Mesodermal cell (in vitro differentiated cells): ENCODE measurements around the gene FITM1.

Experiments used
- H3K27ac ChIP-seq: 2 replicates; pipeline ENCODE4 v1.7.0; 2013; ENCODE audit warnings: mild to moderate bottlenecking, low read depth, low read length, moderate library complexity; ENCODE audit not compliant: severe bottlenecking
- H3K36me3 ChIP-seq: 2 replicates; pipeline ENCODE4 v1.7.1; 2013; ENCODE audit warnings: mild to moderate bottlenecking, low read length, moderate library complexity; ENCODE audit not compliant: control insufficient read depth, insufficient read depth
- H3K4me1 ChIP-seq: one replicate; pipeline ENCODE4 v1.7.1; 2013; ENCODE audit warnings: mild to moderate bottlenecking, low read length; ENCODE audit not compliant: insufficient read depth, control insufficient read depth, poor library complexity, severe bottlenecking
- H3K4me3 ChIP-seq: 2 replicates; pipeline ENCODE4 v1.7.0; 2013; ENCODE audit warnings: low read length, control low read depth, mild to moderate bottlenecking; ENCODE audit not compliant: insufficient read depth, poor library complexity, severe bottlenecking; ENCODE audit errors: extremely low read depth
- H3K9me3 ChIP-seq: 2 replicates; pipeline ENCODE4 v1.7.1; 2013; ENCODE audit warnings: mild to moderate bottlenecking, low read length, moderate library complexity; ENCODE audit not compliant: control insufficient read depth
- WGBS, 2 experiments: methylation state at CpG; one replicate each; pipeline ENCODE4 v1.1.5; 2013; ENCODE audit warnings: missing lambda C conversion rate in 2 of 2; ENCODE audit not compliant: insufficient coverage in 2 of 2; 5-methylcytosine and 5-hydroxymethylcytosine counted together

The FITM1 gene

GRCh38 chr14:24179961-24180796, 49.7 kb downstream of the FITM1 start:
- Histone ChIP-seq H3K4me3 (no peak overlapping the region), H3K36me3 (peaks cover 71% of the 10 kb centered on the region), H3K9me3 (no peaks in the 10 kb centered on the region), H3K27ac (peak overlapping the region; percentile 29), H3K4me1 (no peaks in the 10 kb centered on the region)
- WGBS, 2 experiments = 87 to 90% methylated on average over 14 to 16 of the region's 18 CpGs

GRCh38 chr14:24181371-24182077, 51.1 kb downstream of the FITM1 start:
- Histone ChIP-seq H3K4me3 (no peak overlapping the region), H3K27ac (no peak overlapping the region), H3K4me1 (no peaks in the 10 kb centered on the region), H3K36me3 (peaks cover 84% of the 10 kb centered on the region), H3K9me3 (no peaks in the 10 kb centered on the region)
- 93 to 95% methylated on average over 18 to 19 of the region's 19 CpGs for WGBS, 2 experiments
